GM19324 (cell line): ENCODE results near the gene MDM1.

Experiments
- ATAC-seq: cut with Tn5 transposase; IDR thresholded peaks from one replicate; pipeline ENCODE4 v1.9.1; 2021; ENCODE audit warnings: mild to moderate bottlenecking, moderate library complexity; ENCODE audit not compliant: unreplicated experiment, low FRiP score

MDM1 gene

GRCh38 chr12:68356986-68357385, 24.8 kb upstream of the MDM1 start:
- ATAC-seq: no peak

DNA sequence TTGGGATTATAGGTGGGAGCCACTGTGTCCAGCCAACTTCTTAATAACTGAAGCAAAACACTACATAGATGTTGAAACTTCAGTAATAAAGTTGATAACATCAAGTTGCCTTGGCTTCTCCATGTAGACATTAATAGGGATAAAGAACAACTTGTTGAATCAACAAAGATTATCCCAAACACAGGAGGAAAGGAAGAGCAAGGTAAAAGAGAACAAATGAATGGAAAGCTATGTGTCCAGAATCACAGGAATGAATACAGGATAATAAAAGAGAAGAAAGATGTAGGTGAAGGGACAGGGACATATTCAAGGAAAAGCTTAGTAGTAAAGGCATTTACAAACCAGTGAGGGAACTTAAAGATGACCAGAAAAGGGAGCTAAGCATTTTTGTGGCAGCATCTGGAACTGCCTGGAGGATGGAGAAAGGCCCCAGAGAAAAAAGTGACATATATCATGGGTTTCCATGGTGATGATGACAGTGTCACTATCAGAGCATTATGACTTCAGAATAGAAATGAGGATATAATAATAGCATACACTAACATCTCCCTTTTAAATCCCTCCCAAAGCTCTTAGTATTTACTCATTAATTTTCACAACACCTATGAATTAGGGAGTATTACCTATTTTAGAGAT, 24.0 kb upstream of the MDM1 start:
- no peak for ATAC-seq

DNA sequence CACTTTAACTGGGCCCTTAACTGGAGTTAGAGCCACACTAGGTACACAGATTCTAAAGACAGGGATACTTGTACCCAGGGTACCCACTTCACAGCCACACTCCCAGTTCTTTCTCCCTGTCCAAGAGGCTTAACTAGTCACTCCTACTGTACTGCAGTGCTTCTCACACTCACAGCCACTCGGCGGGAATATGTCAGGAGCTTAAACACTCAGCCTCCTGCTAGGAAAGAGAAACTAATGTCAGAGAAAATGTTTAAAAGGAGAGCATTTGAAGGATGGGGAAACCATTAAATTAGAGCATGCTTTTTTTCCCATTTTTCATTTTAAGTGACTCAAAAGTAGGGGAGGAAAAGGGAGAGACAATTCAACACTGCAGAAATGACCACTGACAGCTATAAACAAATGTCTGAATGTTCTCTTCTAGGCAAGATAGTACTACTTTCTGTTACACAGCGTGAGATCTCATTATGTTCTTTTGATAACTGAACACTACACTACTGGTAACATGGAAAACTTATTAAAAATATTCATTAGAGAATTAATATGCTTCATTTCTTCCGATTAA, 22.9 kb upstream of the MDM1 start:
- no peak for ATAC-seq

- ATAC-seq: no peak
These were observed 19.9 kb upstream of the MDM1 start for GRCh38 chr12:68352067-68352466.

DNA sequence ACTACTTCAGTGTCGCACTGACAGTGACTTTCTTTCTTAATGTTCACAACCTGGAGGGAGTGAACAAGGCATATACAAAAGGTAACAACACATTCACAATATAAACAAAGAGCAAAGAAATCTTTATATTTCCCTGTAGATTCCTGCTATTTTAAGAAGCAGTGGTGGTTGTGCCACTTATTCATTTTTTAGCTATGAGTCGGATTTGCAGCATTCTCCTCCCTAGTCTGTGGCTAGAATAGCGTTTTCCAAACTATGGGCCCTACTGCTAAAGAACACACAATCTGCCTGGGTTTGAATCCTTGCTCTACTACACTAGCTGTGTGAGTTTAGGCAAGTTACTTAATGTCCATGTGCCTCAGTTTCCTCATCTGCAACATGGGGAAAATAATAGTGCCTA, 18.6 kb upstream of the MDM1 start:
- no peak for ATAC-seq

DNA sequence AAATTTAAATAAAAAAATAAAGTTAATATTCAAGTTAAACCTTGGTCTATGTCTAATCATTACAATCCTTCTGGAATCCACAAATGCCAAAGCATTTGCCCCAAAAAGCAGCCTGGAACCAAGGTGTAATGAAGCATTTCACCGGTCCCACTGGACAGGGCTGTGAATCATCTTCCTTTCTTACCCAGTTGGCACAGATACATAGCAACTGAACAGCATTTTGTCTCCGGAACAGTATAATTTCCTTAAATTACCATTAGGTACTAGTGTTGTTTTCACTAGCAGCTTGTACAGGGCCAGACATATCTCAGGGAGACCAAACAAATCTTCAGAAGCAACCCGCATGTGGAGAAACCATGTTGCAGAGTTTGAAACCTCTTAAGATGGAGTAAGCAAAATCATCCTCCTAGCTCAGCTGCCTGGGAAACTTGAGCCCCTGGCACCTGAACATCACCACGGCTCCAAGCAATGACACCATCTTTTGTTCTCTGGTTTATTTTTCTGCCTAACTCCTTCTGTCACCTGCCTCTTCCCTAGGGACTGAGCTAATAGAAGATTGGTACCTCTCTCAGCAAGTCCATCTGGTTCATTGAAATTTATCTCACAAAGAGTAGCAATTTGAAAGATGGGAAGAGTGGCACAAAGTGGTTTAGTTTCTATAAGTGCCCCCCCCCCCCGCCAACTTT, 17.9 kb upstream of the MDM1 start:
- ATAC-seq: no peak

- no peak for ATAC-seq
These were observed 17.1 kb upstream of the MDM1 start for GRCh38 chr12:68349220-68349621.

DNA sequence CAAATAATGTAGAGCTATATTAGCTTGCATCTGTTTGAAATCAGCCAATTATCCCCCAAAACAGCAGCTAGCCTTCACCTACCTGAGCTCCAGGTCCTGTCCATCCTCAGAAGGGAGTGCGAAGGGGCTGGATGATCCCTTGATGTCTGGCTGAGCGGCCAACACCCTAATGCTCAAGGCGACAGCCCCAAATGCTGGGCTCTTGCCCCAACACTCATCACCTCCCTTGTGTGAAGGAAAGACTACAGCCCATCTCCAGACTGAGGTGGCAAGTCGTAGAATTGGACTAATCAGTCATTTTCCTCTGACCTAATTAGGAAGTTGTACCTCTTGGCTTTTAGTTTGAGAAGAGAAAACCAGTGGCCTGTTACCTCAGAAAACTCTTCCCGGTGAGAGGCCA, 16.3 kb upstream of the MDM1 start:
- no peak for ATAC-seq

DNA sequence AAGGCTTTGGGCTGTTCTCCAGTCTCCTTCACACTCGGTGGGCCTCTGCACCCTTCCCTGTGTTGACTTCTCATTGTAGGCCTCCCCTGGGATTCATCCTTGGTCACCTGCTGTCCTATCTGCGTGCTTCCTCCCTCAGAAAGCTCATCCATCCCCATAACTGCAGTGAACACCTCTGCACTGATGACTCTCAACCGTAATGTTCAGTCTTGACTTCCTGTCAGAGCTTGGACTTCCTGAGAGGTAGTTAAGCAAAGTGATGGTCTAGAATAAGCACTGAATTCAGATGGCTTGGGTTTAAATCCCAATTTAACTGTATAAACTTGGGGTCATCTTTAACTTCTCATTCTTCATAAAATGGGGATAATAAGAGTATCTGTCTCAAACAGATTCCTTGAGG, 13.6 kb upstream of the MDM1 start:
- no peak for ATAC-seq

GRCh38 chr12:68344126-68344525, 12.0 kb upstream of the MDM1 start:
- ATAC-seq: no peak

DNA sequence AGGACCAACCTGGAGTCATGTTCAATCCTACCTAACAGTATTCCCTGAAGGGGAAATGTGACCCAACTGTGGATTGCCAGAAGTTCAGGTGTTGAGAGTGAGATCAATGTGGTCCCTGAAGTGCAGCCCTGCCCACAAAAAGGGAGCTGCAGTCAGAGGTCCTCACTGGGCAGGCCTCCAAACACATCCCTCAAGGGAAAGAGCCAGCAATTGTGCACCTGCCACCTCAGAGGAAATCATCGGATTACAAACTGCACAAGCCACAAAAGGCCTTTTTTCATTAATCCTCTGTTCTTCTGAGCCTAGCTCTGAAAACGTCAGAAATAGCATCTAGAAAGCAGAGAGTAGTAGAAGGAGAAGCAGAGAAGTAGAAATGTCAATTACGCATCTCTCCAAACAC, 10.8 kb upstream of the MDM1 start:
- ATAC-seq: no peak

GRCh38 chr12:68341822-68342221, 9.7 kb upstream of the MDM1 start:
- ATAC-seq: no peak

DNA sequence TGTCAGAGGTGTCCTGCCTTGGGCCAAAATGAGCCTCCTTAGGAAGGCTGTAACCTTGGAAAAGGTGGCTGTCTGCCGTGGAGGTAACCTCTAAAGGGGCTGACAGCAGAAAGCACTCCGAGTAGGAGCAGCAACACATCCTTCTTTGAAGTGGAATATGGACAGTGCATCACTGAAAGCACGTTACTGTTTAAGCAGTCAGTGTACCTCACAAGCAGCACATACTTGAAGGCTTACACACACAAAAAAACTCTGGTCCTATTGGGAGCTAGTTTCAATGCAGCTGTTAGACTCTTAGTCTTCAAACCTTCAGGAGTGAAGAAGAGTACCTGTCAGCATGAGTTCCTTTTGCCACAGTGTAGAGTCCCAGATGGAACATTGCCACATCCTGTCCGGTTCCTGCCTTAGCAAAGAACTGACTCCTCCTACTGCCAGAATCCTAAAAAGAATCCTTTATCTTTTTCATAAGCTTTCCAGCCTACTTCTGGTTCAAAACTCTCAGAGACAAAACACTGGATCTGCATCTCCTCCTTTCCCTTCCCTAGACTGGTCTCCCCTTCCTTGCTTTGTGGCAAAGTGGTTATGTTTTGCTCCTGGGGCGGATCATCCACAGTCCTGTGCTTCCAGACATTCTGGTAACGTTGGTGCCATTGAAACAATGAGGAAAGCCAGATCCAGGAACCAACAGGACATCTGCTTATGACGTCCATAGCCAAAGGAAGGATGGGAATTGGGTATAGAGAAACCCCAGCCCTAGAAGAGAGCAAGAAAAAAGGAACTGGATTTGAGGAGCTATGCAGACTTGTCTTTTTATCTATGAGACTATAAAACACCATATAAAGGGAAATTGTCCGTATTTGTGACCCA, 8.5 kb upstream of the MDM1 start:
- no peak for ATAC-seq

DNA sequence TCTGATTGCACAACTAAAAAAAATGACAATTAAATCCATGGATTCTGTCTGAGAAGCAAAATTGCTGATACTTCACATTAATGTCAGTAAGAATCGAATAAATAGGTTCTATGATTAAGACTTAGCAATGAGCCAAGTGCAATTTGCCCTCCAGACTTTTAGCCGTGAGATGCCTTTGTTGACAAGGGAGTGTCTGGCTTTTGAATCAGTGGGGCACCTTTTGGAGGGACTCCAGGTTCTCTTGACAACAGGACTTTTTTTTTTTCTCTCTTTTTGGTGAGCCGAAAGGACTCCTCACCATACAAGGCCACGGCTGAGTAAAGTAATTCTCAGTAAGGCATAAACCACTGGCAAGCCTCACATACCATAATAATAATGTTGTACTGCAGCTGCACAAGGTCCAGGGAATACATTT, 4.7 kb upstream of the MDM1 start:
- ATAC-seq: no peak

DNA sequence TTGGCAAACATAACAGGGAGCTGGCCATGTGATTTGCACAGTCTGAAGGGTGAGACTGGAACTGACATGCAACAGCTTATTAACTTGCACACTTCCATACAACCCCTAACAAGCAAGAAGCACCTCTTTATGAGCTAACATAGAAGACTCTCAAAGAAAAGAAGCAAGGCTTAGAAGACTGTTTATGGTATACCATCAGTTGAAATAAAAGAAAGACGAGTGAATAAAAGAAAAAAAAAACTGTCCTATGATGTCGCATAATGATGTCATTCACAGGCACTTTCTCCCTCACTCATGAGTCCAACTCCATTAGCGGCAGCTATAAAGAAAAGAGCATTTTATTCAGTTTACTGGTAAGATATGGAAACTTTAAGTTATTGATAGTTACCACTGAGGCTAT, 3.3 kb upstream of the MDM1 start:
- ATAC-seq: no peak

GRCh38 chr12:68334132-68334531, 2.0 kb upstream of the MDM1 start:
- ATAC-seq: no peak

DNA sequence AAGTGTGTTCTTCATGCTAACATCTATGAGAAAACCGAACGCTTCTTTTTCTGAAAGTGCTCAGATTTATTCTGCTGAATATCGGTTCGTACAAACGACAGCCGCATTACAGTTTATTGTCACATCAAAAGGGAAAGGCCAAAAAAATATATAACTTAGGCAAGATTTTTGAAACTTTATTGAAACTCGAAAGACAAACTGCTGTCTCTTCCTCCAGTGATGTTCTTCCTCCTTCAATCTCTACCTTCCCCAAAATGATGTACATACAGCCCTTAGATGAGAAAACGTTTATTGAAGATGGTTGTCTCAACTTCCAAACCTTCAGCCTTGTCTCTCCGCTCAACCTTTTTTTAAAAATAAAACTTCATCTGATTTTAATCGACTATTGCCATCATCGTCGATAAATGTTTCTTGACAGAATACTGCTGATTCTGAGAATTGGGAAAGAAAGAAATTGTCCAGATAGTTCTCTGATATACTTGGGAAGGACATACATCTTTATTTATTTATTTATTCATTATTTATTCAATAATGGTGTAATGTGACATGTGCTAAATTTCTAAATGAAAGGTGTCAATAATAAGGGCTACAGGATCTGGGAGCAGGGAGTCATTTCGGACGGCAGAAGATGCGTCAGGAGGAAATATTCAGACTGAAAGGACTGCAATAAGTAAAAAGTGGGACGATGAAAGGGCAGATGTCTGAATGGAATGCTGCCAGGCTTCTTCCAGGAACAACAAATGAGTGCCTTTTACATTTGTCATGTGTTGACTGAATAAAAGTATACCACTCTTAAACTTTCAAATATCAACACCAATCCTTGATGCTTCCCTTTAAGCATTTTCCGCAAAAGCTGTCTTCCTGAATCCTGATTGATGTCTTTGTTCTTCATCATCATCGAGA, 817 bp upstream of the MDM1 start:
- no peak for ATAC-seq

DNA sequence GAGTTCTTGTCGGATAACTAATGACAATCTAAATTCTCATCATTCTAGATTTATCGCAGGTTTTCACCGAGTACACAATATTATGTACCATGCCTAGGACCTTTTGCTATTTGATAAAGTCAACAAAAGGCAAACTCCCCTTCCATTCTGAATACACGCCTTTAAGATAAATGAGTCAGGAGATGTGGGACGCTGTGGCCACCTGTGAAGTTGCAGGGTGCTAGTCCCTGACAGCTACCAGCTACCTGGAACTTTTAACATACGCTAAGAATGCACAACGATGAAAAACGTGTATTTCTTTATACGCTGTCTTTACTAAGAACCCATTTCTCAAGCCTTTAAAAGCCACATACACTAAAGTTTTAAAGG, 678 bp downstream of the MDM1 start:
- no peak for ATAC-seq

DNA sequence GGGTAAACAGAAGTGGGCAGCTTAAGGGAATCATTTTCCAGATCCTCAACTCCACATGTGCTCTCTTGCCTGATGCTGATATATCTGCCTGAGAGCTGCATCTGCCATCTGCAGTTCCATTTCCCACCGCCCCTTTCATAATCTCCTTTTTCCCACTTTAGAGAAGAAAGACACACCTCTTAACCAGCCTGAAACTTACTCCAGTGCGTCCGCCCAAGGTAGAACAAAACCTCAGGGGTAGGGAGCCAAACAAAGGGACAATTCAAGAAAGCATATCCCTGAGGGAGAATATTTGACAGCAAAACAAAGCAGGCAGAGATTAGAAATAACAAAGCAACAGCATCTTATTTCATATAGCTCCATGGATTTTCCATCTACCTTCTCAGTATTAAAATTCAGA, 4.3 kb downstream of the MDM1 start:
- no peak for ATAC-seq

- ATAC-seq: no peak
These were observed 5.4 kb downstream of the MDM1 start for GRCh38 chr12:68326716-68327115.
